A673 (cell line): ENCODE measurements around the gene PIRT. TPM values are rescaled to one million over a fixed set of nuclear protein-coding genes. Genes with fewer than 3 reads are reported as not detected.

Experiments used
- BruUV-seq: library from RNA; stranded (reverse); fragments of 400-500 nt; replicated peaks from 2 replicates; lab custom pipeline; 2021; lab: Mats Ljungman, UMichigan
- CTCF ChIA-PET: fragments of 300-600 bp; sonication (Branson Sonifier 250); formaldehyde crosslinking; loops from one replicate; lab custom pipeline; 2022; ENCODE audit warnings: antibody characterized with exemption; lab: Charles Lee
- POLR2A ChIA-PET: fragments of 300-600 bp; sonication (Branson Sonifier 250); formaldehyde crosslinking; loops from one replicate; lab custom pipeline; 2022; ENCODE audit warnings: antibody characterized with exemption; ENCODE audit not compliant: low non-redundant PET; lab: Charles Lee
- DNase-seq: peaks from one replicate; pipeline ENCODE4 v3.0.0-alpha.2; 2015; ENCODE audit warnings: low spot score
- H3K27ac ChIP-seq: fragments of 200-600 bp; sonication (generic); 2 replicates; pipeline ENCODE4 v1.5.1; 2016; ENCODE audit warnings: mixed run types, low read depth, mild to moderate bottlenecking, mixed read lengths, antibody characterized with exemption, low read length; ENCODE audit not compliant: poor library complexity, severe bottlenecking
- H3K27me3 ChIP-seq: fragments of 200-600 bp; sonication (generic); replicated peaks from 2 replicates; pipeline ENCODE4 v1.6.1; 2017; ENCODE audit warnings: mixed run types, low read depth, mild to moderate bottlenecking, mixed read lengths, antibody characterized with exemption, low read length; ENCODE audit not compliant: insufficient read depth, poor library complexity
- H3K36me3 ChIP-seq: fragments of 200-600 bp; sonication (generic); 2 replicates; pipeline ENCODE4 v1.6.1; 2016; ENCODE audit warnings: mixed run types, mild to moderate bottlenecking, mixed read lengths, antibody characterized with exemption, low read length; ENCODE audit not compliant: insufficient read depth, poor library complexity, severe bottlenecking
- H3K4me1 ChIP-seq: fragments of 200-600 bp; sonication (generic); 2 replicates; pipeline ENCODE4 v1.6.1; 2017; ENCODE audit warnings: mixed run types, mild to moderate bottlenecking, mixed read lengths, antibody characterized with exemption, low read length; ENCODE audit not compliant: insufficient read depth, poor library complexity, severe bottlenecking
- H3K4me3 ChIP-seq: fragments of 200-600 bp; sonication (generic); 2 replicates; pipeline ENCODE4 v1.5.1; 2016; ENCODE audit warnings: low read depth, mixed run types, mild to moderate bottlenecking, mixed read lengths, low read length; ENCODE audit not compliant: poor library complexity, severe bottlenecking
- H3K9me3 ChIP-seq: fragments of 200-600 bp; sonication (generic); 2 replicates; pipeline ENCODE4 v1.6.1; 2016; ENCODE audit warnings: mixed run types, low read depth, mild to moderate bottlenecking, mixed read lengths, antibody characterized with exemption, low read length; ENCODE audit not compliant: poor library complexity, severe bottlenecking
- EZH2 ChIP-seq: fragments of 200-600 bp; sonication (generic); IDR thresholded peaks from 2 replicates; pipeline ENCODE4 v1.6.1; 2017; ENCODE audit warnings: borderline replicate concordance, low read depth, mild to moderate bottlenecking, mixed read lengths, antibody characterized with exemption, low read length; ENCODE audit not compliant: poor library complexity, severe bottlenecking
- intact Hi-C: fragments of 100-400 bp; cut with micrococcal nuclease; formaldehyde crosslinking; loops from one replicate; pipeline ENCODE4 v1.10.0; 2022; ENCODE audit not compliant: unreplicated experiment
- total RNA-seq: library from RNA; stranded (reverse); gene quantifications from 2 replicates; pipeline ENCODE4 v1.2.3, GENCODE V29; 2021
- TF ChIP-seq, protein P1 (sequence below): fragments of 300-800, 200-600 bp; sonication (generic); conservative IDR thresholded peaks from 2 replicates; pipeline ENCODE4 v1.5.1; 2017; ENCODE audit warnings: low read depth, mild to moderate bottlenecking, antibody characterized with exemption, low read length, moderate library complexity, mixed read lengths

The PIRT gene
- total RNA-seq, 1 experiment from 2014 or later, result not detected

DNA sequence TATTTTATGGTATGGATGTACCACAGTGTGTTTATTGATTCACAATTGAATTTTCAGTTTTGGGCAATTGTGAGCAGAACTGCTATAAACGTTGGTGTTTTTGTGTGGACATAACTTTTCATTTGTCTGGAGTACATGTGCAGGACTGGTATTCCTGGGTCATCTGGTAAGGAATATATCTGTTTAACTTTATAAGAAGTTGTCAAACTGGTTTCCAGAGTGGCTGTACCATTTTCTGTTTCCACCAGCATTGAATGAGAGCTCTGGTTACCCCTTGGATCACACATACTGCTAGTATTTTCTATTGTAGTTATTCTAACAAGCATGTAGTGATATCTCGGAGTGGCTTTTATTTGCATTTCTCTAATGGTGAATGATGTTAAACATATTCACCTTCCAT, 58.3 kb downstream of the PIRT start:
- H3K36me3 ChIP-seq, result no peaks in the 10 kb centered on the region
- POLR2A ChIA-PET, result no interaction called here
- no TSS peak for BruUV-seq
- intact Hi-C loops, result no loop called here
- peaks cover 9% of the 10 kb centered on the region for H3K9me3 ChIP-seq
- TF ChIP-seq EZH2, result no peak
- TF ChIP-seq, protein P1, sequence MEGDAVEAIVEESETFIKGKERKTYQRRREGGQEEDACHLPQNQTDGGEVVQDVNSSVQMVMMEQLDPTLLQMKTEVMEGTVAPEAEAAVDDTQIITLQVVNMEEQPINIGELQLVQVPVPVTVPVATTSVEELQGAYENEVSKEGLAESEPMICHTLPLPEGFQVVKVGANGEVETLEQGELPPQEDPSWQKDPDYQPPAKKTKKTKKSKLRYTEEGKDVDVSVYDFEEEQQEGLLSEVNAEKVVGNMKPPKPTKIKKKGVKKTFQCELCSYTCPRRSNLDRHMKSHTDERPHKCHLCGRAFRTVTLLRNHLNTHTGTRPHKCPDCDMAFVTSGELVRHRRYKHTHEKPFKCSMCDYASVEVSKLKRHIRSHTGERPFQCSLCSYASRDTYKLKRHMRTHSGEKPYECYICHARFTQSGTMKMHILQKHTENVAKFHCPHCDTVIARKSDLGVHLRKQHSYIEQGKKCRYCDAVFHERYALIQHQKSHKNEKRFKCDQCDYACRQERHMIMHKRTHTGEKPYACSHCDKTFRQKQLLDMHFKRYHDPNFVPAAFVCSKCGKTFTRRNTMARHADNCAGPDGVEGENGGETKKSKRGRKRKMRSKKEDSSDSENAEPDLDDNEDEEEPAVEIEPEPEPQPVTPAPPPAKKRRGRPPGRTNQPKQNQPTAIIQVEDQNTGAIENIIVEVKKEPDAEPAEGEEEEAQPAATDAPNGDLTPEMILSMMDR, result no peak
- CTCF ChIA-PET, result interaction anchor here (0.6 kb wide), 1 partner anchor 55 kb away, joined by 5 read pairs; no protein-coding TSS in a partner anchor
- no peak overlapping the region for H3K4me3 ChIP-seq
- no peak for DNase-seq
- H3K4me1 ChIP-seq, result no peaks in the 10 kb centered on the region
- no peak overlapping the region for H3K27ac ChIP-seq
- peaks cover 95% of the 10 kb centered on the region for H3K27me3 ChIP-seq

DNA sequence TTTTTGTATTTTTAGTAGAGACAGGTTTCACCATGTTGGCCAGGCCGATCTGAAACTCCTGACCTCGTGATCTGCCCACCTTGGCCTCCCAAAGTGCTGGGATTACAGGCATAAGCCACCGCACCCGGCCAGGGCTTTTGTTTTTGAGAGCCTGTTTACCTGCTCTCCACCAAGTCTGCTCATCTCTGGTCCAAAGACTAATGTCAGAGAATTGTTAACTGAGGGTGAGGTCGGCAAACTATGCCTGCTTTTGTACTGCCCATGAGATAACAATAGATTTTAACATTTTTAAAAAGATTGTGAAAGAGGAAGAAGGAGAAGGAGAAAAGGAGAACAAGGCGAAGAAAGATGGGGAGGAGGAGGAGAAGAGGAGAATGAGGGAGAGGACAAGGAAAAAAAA, 60.0 kb downstream of the PIRT start:
- intact Hi-C loops, result no loop called here

DNA sequence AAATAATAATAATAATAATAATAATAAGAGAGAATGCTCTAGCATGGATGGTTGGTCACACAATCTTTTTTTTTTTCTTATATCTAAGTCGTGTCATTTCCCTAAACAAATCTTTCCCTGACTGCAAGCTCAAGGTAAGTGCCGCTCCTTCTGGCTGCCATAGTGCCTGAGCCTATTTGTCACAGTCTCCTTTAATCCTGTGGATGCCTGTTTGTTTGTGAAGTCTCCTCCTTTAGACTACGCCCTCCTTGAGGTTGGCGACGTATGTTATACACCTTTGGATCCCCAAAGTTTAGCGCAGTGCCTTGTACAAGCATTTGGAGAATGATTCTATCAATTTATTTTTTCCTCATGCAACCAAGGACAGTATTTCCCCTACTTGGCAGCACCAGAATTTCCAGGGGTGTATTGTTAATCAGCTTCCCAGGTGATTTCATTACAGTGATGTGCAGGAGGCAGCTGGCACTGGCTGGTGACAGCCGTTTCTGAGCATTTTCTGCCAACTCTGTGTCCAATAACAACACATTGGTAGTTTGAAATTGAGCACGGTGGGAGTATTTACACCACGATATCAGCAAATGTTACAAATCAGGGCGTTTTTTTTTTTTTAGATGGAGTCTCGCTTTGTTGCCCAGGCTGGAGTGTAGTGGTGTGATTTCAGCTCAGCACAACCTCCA, 60.6 kb downstream of the PIRT start:
- Histone ChIP-seq H3K4me1 (peaks cover 12% of the 10 kb centered on the region), H3K36me3 (no peaks in the 10 kb centered on the region), H3K27ac (no peak overlapping the region), H3K9me3 (peaks cover 11% of the 10 kb centered on the region), H3K4me3 (no peak overlapping the region), H3K27me3 (peaks cover 78% of the 10 kb centered on the region)
- no TSS peak for BruUV-seq
- intact Hi-C loops, result no loop called here
- DNase-seq, result no peak
- ChIA-PET CTCF (no interaction called here), POLR2A (no interaction called here)
- TF ChIP-seq EZH2, result no peak
- TF ChIP-seq, protein P1, result no peak

More for the DNA sequence above, 60.0 kb downstream of the PIRT start:
- ChIA-PET POLR2A (no interaction called here), CTCF (no interaction called here)
- Histone ChIP-seq H3K4me1 (peaks cover 8% of the 10 kb centered on the region), H3K36me3 (no peaks in the 10 kb centered on the region), H3K27me3 (peaks cover 84% of the 10 kb centered on the region), H3K27ac (no peak overlapping the region), H3K4me3 (no peak overlapping the region), H3K9me3 (peaks cover 9% of the 10 kb centered on the region)
- no peak for DNase-seq
- no TSS peak for BruUV-seq
- TF ChIP-seq, protein P1, result no peak
- no peak for TF ChIP-seq EZH2
